Ramos (cell line): ENCODE data around the gene ACP1.

Source experiments
- in situ Hi-C: fragments of 300-500 bp; cut with MboI; formaldehyde crosslinking; loops from one replicate; pipeline ENCODE4 v1.14.3; 2022; ENCODE audit warnings: low sequenced_read_pairs; ENCODE audit not compliant: unreplicated experiment

Gene ACP1

GRCh38 chr2:254241-254640 lies 10.5 kb upstream of the ACP1 start:
- in situ Hi-C loops = no loop called here

- in situ Hi-C loops = no loop called here
Measured at GRCh38 chr2:255195-255594, 9.6 kb upstream of the ACP1 start.

DNA sequence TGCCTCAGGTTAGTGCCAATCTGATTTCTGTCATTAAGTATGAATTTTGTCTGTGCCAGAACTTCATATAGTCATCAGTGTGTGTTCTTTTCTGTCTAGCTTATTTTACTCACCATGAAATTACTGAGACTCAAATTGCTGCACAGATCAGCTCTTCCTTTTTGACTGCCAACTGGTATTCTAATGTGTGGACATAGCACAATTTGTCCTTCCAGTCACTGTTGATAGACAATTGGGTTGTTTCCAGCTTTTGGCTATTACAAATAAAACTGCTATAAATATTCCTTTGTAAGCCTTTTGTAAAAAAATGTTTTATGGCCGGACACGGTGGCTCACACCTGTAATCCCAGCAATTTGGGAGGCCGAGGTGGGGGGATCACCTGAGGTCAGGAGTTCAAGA lies 8.7 kb upstream of the ACP1 start:
- in situ Hi-C loops = no loop called here

- in situ Hi-C loops = no loop called here
Measured at GRCh38 chr2:257429-257828, 7.3 kb upstream of the ACP1 start.

- in situ Hi-C loops = no loop called here
Measured at GRCh38 chr2:257842-258241, 6.9 kb upstream of the ACP1 start.

DNA sequence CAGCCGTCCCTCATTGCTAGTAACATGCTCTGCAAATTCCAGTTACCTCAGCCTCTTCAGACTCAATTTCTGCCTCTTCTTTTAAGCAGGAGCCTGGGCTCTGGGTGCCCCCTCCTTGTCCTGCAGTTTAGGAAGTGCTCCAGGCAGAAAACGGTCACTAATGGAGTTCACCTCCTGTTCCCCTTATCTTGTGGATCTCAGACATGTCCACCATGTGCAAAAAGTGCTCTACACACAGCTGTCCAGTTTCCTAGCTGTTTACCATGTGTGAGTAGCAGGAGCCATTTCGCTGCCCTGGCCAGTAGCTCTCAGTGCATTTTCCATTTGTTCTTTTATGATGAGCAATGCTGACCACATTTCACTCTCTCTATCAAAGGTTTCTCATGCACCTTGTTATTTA lies 5.8 kb upstream of the ACP1 start:
- in situ Hi-C loops = no loop called here

DNA sequence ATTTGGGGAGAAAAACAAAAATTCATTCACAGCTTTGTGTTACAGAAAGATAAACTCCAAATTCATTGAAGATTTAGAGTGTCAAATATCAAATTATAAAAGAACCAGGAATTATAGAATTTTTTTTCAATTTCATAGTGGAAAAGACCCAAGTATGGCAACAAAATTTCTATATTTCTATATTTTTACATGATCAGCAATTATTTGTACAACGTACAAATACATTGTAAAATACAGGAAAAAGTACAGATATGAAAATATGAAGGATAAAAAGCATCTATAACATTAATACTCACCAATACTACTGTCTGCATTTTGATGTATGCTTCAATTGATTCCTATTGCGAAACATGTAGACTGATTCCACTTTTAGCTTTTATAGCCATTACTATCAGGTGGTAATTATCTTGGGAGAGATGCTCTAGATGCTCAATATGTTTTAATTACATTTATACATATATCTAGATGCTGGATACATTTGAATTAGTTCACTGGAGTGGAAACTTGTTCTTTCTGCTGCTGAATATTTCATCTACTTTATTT lies 4.9 kb upstream of the ACP1 start:
- in situ Hi-C loops = no loop called here

DNA sequence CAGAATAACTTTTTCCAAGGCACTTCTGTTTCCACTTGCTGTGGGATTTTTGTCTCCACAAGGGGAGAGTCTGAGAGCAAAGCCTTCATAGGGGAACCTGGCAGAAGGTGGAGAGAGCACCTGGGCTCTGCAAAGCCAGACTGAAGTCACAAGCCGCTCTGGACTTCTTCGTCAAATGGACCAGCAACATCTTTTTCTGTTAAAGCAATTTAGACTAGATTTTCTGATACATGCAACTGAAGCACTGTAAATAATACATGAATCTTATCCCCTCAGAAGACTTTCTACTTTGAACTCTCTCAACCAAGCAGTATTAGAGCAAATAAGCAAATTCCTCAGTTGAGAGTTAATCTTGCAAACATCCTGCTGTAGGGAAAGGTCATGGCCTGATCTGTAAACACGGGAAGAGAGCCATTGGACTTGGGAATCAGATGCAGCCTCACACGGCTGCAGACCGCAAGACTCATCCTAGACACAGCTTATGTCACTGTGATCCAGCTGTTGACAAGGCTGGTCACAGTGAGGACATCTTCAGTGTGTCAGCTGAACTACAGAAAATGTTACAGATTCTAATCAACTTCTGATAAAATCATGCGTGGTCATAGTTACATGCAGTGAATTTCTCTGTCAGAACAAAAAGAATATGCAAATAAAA lies 4.1 kb upstream of the ACP1 start:
- in situ Hi-C loops = no loop called here

- in situ Hi-C loops = no loop called here
Measured at GRCh38 chr2:262117-262516, 2.6 kb upstream of the ACP1 start.

GRCh38 chr2:263022-263738 lies 1.6 kb upstream of the ACP1 start:
- in situ Hi-C loops = no loop called here

- in situ Hi-C loops = no loop called here
Measured at GRCh38 chr2:263774-264492, 814 bp upstream of the ACP1 start, which contains the start of gene SH3YL1. Gene SH3YL1 (minus strand): TSS chr2:264032. CDS start chr2:263984, 48 bp downstream.

- in situ Hi-C loops = no loop called here
Measured at GRCh38 chr2:268323-268722, 3.6 kb downstream of the ACP1 start.

DNA sequence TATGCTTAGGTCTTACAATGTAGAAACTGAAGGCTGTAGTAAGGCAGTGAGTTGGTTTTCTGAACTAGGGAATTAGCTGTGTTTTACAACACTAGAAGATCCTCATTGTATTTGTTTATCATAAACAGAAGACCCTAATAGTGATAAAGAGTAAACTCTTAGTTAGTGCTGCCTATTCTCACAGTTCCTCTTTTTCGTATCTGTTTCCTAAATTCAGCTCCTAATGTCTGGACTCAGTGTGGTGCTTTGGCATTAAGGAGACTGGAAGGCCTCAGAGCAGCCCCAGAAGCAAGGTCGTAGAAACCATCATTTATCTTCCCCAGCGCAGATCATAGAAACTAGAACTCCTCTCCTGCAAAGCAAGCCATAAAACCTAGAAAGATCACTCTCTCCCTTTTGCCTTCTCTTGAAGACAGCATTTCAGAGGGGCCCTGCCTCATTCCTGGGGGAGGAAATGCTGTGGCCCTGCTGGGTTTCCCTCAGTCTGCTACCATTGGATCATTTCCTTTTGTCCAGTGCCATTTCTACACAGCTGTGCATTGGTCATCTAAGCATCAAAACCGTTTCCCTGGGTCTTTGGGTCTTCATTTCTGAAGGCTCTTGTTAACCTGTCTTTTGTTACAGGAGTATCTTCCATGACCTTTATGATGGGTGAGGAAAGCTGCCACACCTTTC lies 4.7 kb downstream of the ACP1 start:
- in situ Hi-C loops = no loop called here

DNA sequence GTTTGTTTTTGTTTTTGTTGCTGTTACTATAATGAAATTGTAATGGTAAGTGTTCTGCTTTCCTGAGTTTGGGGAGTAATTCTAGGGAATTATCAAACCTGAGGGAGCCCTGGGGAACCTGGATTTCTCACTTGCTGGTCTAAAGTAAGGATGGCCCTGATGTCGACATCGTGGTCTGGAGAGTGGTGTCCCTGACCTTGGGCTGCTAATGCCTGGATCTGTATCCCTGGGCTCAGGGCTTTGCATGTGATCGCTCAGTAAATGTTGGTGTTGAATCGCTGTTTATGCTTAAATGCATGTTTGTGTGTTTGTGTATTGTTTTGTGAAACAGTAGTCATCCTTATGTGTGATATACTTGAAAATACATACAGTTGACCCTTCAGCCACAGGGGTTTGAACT lies 6.1 kb downstream of the ACP1 start:
- in situ Hi-C loops = no loop called here

DNA sequence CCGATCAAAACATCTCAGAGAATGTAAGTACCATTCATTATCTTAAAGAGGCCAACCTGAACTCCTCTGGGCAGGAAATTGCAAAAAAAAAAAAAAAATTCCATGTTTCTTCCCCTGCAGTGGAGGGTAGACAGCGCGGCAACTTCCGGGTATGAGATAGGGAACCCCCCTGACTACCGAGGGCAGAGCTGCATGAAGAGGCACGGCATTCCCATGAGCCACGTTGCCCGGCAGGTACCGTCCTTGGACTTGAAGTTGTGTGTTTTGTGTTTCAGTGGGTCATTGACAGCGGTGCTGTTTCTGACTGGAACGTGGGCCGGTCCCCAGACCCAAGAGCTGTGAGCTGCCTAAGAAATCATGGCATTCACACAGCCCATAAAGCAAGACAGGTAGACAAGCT lies 7.2 kb downstream of the ACP1 start:
- in situ Hi-C loops = no loop called here

- in situ Hi-C loops = no loop called here
Measured at GRCh38 chr2:273333-273732, 8.6 kb downstream of the ACP1 start.

DNA sequence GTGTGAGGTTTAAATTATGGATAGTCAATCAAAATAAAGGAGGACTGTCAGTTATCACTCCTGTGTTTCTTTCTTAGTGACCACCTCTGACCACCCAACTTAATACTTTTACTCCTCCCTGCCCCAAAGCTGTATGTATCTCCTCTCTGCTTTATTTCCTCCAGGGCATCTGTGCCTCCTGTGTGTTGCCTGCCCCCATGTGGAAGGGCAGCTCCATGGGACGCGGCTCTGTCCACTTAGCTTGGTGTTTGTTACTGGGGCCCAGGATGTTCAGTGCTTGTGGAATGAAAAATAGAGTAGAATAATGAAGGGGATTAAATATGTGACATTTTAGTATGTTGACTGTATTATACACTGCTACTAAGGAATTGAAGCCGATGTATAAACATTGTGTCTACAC lies 9.8 kb downstream of the ACP1 start:
- in situ Hi-C loops = no loop called here

- in situ Hi-C loops = no loop called here
Measured at GRCh38 chr2:275466-275865, 10.7 kb downstream of the ACP1 start.

DNA sequence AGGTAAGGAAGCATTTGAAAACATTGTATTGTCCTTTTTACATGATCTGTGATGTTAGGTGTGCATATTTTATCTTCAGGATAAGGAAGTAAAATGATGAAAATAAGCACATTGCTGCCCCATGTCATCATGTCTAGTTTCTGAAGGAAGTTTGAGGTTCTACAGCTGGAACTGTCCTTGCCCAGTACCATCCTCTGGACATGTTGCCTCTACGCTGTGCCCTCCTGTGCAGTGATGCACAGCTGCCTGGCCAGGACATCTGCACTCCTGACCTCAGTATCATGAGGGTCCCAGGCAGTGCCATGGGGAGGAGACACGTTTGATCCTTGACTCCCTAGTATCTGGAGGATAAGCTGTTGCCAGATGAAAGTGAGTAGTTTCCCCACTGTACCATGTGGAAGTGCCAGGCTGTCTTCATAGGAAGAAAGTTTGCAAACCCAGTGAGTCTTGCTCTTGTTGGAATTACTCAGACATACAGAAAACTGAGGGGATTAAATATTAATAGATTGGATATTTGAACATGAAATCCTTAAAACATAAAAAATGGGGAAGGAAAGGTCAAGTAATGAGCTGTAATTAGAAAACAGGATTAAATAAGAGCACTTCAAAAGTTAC lies 13.7 kb downstream of the ACP1 start:
- in situ Hi-C loops = no loop called here

- in situ Hi-C loops = no loop called here
Measured at GRCh38 chr2:278927-279320, 14.2 kb downstream of the ACP1 start.
